B cell (primary cell): ENCODE data around the gene INTS7. TPM values are rescaled to one million over a fixed set of nuclear protein-coding genes. Genes with fewer than 3 reads are reported as not detected.

Experiments
- ATAC-seq: fragments of 200-7000 bp; cut with Tn5 transposase; one replicate; pipeline ENCODE4 v1.10.0; 2021; ENCODE audit warnings: low read depth, mild to moderate bottlenecking, moderate number of reproducible peaks, moderate library complexity
- CTCF ChIA-PET: fragments of 350-600 bp; sonication (Branson Sonifier 250); formaldehyde crosslinking; loops from one replicate; lab custom pipeline; 2021; ENCODE audit warnings: antibody characterized with exemption, inconsistent platforms; lab: Charles Lee
- POLR2A ChIA-PET: fragments of 350-600 bp; sonication (Branson Sonifier 250); formaldehyde crosslinking; loops from one replicate; lab custom pipeline; 2021; ENCODE audit warnings: antibody characterized with exemption; lab: Charles Lee
- DNase-seq: peaks from one replicate; pipeline ENCODE4 v3.0.0; 2013
- H2AFZ ChIP-seq: 2 replicates; pipeline ENCODE4 v1.6.1; 2012; ENCODE audit warnings: mild to moderate bottlenecking, low read depth, low read length; ENCODE audit not compliant: insufficient read depth, poor library complexity, severe bottlenecking
- H3K27ac ChIP-seq, 2 donors: 1 replicate in 1 of 2; 2 replicates in 1 of 2; pipeline ENCODE4 v1.5.1; 2012 to 2013; ENCODE audit warnings: low read length in 2 of 2, mild to moderate bottlenecking in 2 of 2, moderate library complexity in 1 of 2
- H3K27me3 ChIP-seq, 4 experiments: fragments of 200-600 bp in 1 of 4; sonication (generic) in 1 of 4; replicated peaks in 1 of 4; 1 replicate in 2 of 4; 2 replicates in 2 of 4; pipeline versions ENCODE4 v1.6.1 to v1.7.0; 2013 to 2016; ENCODE audit warnings: low read length in 3 of 4, mild to moderate bottlenecking in 2 of 4, mixed read lengths in 1 of 4, moderate library complexity in 1 of 4; ENCODE audit not compliant: insufficient read depth in 4 of 4, control insufficient read depth in 3 of 4; ENCODE audit errors: control extremely low read depth in 1 of 4
- H3K36me3 ChIP-seq, 2 experiments: replicated peaks in 1 of 2; 1 replicate in 1 of 2; 2 replicates in 1 of 2; pipeline versions ENCODE4 v1.6.1 to v1.7.1; 2013; ENCODE audit warnings: low read length in 1 of 2; ENCODE audit not compliant: insufficient read depth in 2 of 2, control insufficient read depth in 1 of 2; ENCODE audit errors: control extremely low read depth in 1 of 2, extremely low read depth in 1 of 2
- H3K4me1 ChIP-seq, 2 donors: fragments of 200-600 bp in 1 of 2; sonication (generic) in 1 of 2; 1 replicate in 1 of 2; 2 replicates in 1 of 2; pipeline versions ENCODE4 v1.5.1 to v1.6.1; 2013 to 2017; ENCODE audit warnings: low read length in 2 of 2; ENCODE audit not compliant: control insufficient read depth in 2 of 2, insufficient read depth in 2 of 2
- H3K4me2 ChIP-seq: replicated peaks from 2 replicates; pipeline ENCODE3; 2012; ENCODE audit warnings: mild to moderate bottlenecking, low read depth, low read length; ENCODE audit not compliant: poor library complexity, severe bottlenecking
- H3K4me3 ChIP-seq, 5 experiments: fragments of 200-600 bp in 1 of 5; sonication (generic) in 1 of 5; 1 replicate in 3 of 5; 2 replicates in 2 of 5; pipeline versions ENCODE4 v1.5.1 to v1.7.0; 2011 to 2016; ENCODE audit warnings: low read length in 4 of 5, mild to moderate bottlenecking in 4 of 5, low read depth in 2 of 5, control low read depth in 1 of 5, moderate library complexity in 1 of 5; ENCODE audit not compliant: insufficient read depth in 1 of 5; ENCODE audit errors: control extremely low read depth in 1 of 5, extremely low read depth in 1 of 5
- H3K79me2 ChIP-seq: fragments of 200-600 bp; sonication (generic); one replicate; pipeline ENCODE4 v1.6.0; 2016; ENCODE audit warnings: low read length; ENCODE audit not compliant: control insufficient read depth, insufficient read depth
- H3K9ac ChIP-seq: fragments of 200-600 bp; sonication (generic); 2 replicates; pipeline ENCODE4 v1.6.1; 2017; ENCODE audit warnings: mild to moderate bottlenecking, low read length, moderate library complexity
- H3K9me3 ChIP-seq, 3 donors: one replicate each; pipeline versions ENCODE4 v1.6.1 to v1.7.1; 2013; ENCODE audit warnings: low read length in 2 of 3; ENCODE audit not compliant: control insufficient read depth in 2 of 3, insufficient read depth in 1 of 3; ENCODE audit errors: control extremely low read depth in 1 of 3
- H4K20me1 ChIP-seq: 2 replicates; pipeline ENCODE4 v1.6.0; 2012; ENCODE audit warnings: mild to moderate bottlenecking, low read length; ENCODE audit not compliant: insufficient read depth, control insufficient read depth, poor library complexity, severe bottlenecking
- H3K27ac Mint-ChIP-seq: one replicate; pipeline ENCODE4 v1.8.0; 2021; ENCODE audit warnings: mixed read lengths
- H3K27me3 Mint-ChIP-seq: one replicate; pipeline ENCODE4 v1.8.0; 2021; ENCODE audit warnings: mixed read lengths
- H3K4me1 Mint-ChIP-seq: one replicate; pipeline ENCODE4 v1.8.0; 2021; ENCODE audit warnings: mixed read lengths
- H3K4me3 Mint-ChIP-seq: one replicate; pipeline ENCODE4 v1.8.0; 2021; ENCODE audit warnings: mixed read lengths
- H3K9me3 Mint-ChIP-seq: one replicate; pipeline ENCODE4 v1.8.0; 2022; ENCODE audit warnings: mixed read lengths; ENCODE audit not compliant: insufficient read depth
- CTCF ChIP-seq: fragments of 200-600 bp; IDR thresholded peaks from one replicate; pipeline ENCODE4 v1.8.0; 2022; ENCODE audit warnings: antibody characterized with exemption, mild to moderate bottlenecking
- EZH2 ChIP-seq: IDR thresholded peaks from 2 replicates; pipeline ENCODE4 v1.6.1; 2012; ENCODE audit warnings: borderline replicate concordance, low read depth, mild to moderate bottlenecking, moderate library complexity, low read length; ENCODE audit not compliant: insufficient read depth, poor library complexity, severe bottlenecking
- WGBS: methylation state at CpG from one replicate; pipeline ENCODE4 v1.1.5; 2013; ENCODE audit warnings: missing lambda C conversion rate; ENCODE audit not compliant: insufficient coverage; 5-methylcytosine and 5-hydroxymethylcytosine counted together
- intact Hi-C: fragments of 100-400 bp; cut with micrococcal nuclease; formaldehyde crosslinking; loops from one replicate; pipeline ENCODE4 v1.10.0; 2022
- polyA plus RNA-seq: library from polyadenylated mRNA; depleted of rRNA; stranded (reverse); fragments of >200 nt; gene quantifications from 2 replicates; pipeline ENCODE4 v1.2.3, GENCODE V29; 2012
- total RNA-seq, 2 donors: library from RNA; stranded (reverse); fragments of 120-200 nt in 1 of 2; gene quantifications; 1 replicate in 1 of 2; 2 replicates in 1 of 2; pipeline versions ENCODE4 v1.2.3 to v1.2.4, GENCODE V29; 2013 to 2022

The INTS7 gene
- total and polyA plus RNA-seq, 2 donors (not counting 1 experiment from before 2014, with no cell fraction given) = 8.3 to 19.2 TPM

- no peak for ATAC-seq
- no CpG with 5 or more reads among the region's 1 CpG for WGBS
- Histone ChIP-seq H3K4me1 (no peaks in the 10 kb centered on the region), H3K4me2 (no peak overlapping the region), H3K27me3 (peaks cover 0 to 4% (median 0%) of the 10 kb centered on the region in 4 experiments), H4K20me1 (no peaks in the 10 kb centered on the region), H3K4me3 (no peak overlapping the region), H2AFZ (no peak overlapping the region), H3K9me3 (peaks cover 0 to 5% (median 2%) of the 10 kb centered on the region in 3 donors), H3K27ac (no peak overlapping the region), H3K79me2 (no peaks in the 10 kb centered on the region), H3K36me3 (no peaks in the 10 kb centered on the region), H3K9ac (no peak overlapping the region)
- CTCF ChIA-PET = no interaction called here
- Mint-ChIP-seq H3K27me3 (peaks cover 3% of the 10 kb centered on the region), H3K4me1 (peaks cover 2% of the 10 kb centered on the region), H3K4me3 (no peak overlapping the region), H3K9me3 (no peaks in the 10 kb centered on the region), H3K27ac (no peak overlapping the region)
- TF ChIP-seq CTCF (no peak), EZH2 (no peak)
- intact Hi-C loops = no loop called here
- POLR2A ChIA-PET = no interaction called here
- no peak for DNase-seq
These were observed 123.3 kb downstream of the INTS7 start for GRCh38 chr1:211912038-211912437.

- no peaks in the 10 kb centered on the region for H3K9me3 Mint-ChIP-seq
- peaks cover 2% of the 10 kb centered on the region for H3K4me1 Mint-ChIP-seq
- Histone ChIP-seq H3K27me3 (peaks cover 0 to 4% (median 0%) of the 10 kb centered on the region in 4 experiments), H3K4me2 (no peak overlapping the region), H3K36me3 (no peaks in the 10 kb centered on the region), H3K27ac (no peak overlapping the region), H2AFZ (no peak overlapping the region), H3K79me2 (no peaks in the 10 kb centered on the region), H3K4me1 (no peaks in the 10 kb centered on the region), H3K9me3 (peaks cover 0 to 5% (median 2%) of the 10 kb centered on the region in 3 donors), H3K4me3 (no peak overlapping the region), H4K20me1 (no peaks in the 10 kb centered on the region), H3K9ac (no peak overlapping the region)
- ChIA-PET POLR2A (no interaction called here), CTCF (no interaction called here)
- no peak overlapping the region for H3K27ac Mint-ChIP-seq
- H3K27me3 Mint-ChIP-seq = peaks cover 3% of the 10 kb centered on the region
- ATAC-seq (no peak), DNase-seq (no peak)
- TF ChIP-seq EZH2 = no peak
- no peak for TF ChIP-seq CTCF
- 100% methylated on average over 1 of the region's 4 CpGs for WGBS
- H3K4me3 Mint-ChIP-seq = no peak overlapping the region
- intact Hi-C loops = no loop called here
These were observed 124.4 kb downstream of the INTS7 start for GRCh38 chr1:211910913-211911485.
